H9 (cell line): ENCODE results near the gene ERP44. TPM values are rescaled to one million over a fixed set of nuclear protein-coding genes. Genes with fewer than 3 reads are reported as not detected.

Experiments
- DNase-seq: peaks from one replicate; pipeline ENCODE4 v3.0.0-alpha.2; 2017
- H2AFZ ChIP-seq: one replicate; pipeline ENCODE4 v1.6.1; 2013; ENCODE audit warnings: mild to moderate bottlenecking, low read length, control low read depth, moderate library complexity
- H2AK5ac ChIP-seq: 2 replicates; pipeline ENCODE4 v1.6.1; 2013; ENCODE audit warnings: low read length, control low read depth, mixed read lengths; ENCODE audit not compliant: insufficient read length
- H2BK120ac ChIP-seq: one replicate; pipeline ENCODE4 v1.6.1; 2013; ENCODE audit warnings: low read depth, mild to moderate bottlenecking, low read length, control low read depth, inconsistent platforms; ENCODE audit not compliant: poor library complexity, severe bottlenecking
- H2BK12ac ChIP-seq: 2 replicates; pipeline ENCODE4 v1.6.1; 2013; ENCODE audit warnings: low read length, control low read depth, mixed read lengths, low read depth; ENCODE audit not compliant: insufficient read length
- H2BK15ac ChIP-seq: 2 replicates; pipeline ENCODE4 v1.6.1; 2013; ENCODE audit warnings: low read depth, low read length, control low read depth
- H2BK20ac ChIP-seq: one replicate; pipeline ENCODE4 v1.6.1; 2013; ENCODE audit warnings: low read depth, mild to moderate bottlenecking, low read length, control low read depth, inconsistent platforms; ENCODE audit not compliant: poor library complexity, severe bottlenecking
- H2BK5ac ChIP-seq: 2 replicates; pipeline ENCODE4 v1.6.1; 2013; ENCODE audit warnings: low read length, control low read depth, mixed read lengths; ENCODE audit not compliant: insufficient read length
- H3K14ac ChIP-seq: 2 replicates; pipeline ENCODE4 v1.6.1; 2013; ENCODE audit warnings: low read length, control low read depth; ENCODE audit not compliant: insufficient read depth
- H3K18ac ChIP-seq: 2 replicates; pipeline ENCODE4 v1.6.1; 2013; ENCODE audit warnings: low read depth, mild to moderate bottlenecking, mixed read lengths, low read length, control low read depth; ENCODE audit not compliant: insufficient read length
- H3K23ac ChIP-seq: 2 replicates; pipeline ENCODE4 v1.6.1; 2013; ENCODE audit warnings: low read length, control low read depth, mixed read lengths, low read depth; ENCODE audit not compliant: insufficient read length
- H3K23me2 ChIP-seq: 2 replicates; pipeline ENCODE4 v1.6.1; 2013; ENCODE audit warnings: low read depth, mild to moderate bottlenecking, mixed read lengths, low read length, control low read depth; ENCODE audit not compliant: insufficient read length, poor library complexity, severe bottlenecking
- H3K27ac ChIP-seq: 2 replicates; pipeline ENCODE4 v1.5.1; 2013; ENCODE audit warnings: low read length, control low read depth, mixed read lengths, low read depth; ENCODE audit not compliant: insufficient read length
- H3K27me3 ChIP-seq: 2 replicates; pipeline ENCODE4 v1.6.1; 2013; ENCODE audit warnings: low read length, control low read depth, inconsistent platforms; ENCODE audit not compliant: insufficient read depth
- H3K4ac ChIP-seq: 2 replicates; pipeline ENCODE4 v1.6.1; 2013; ENCODE audit warnings: low read depth, mild to moderate bottlenecking, control low read depth, inconsistent platforms, low read length, moderate library complexity
- H3K4me1 ChIP-seq: 2 replicates; pipeline ENCODE4 v1.6.1; 2013; ENCODE audit warnings: low read length, control low read depth, inconsistent platforms; ENCODE audit not compliant: insufficient read depth
- H3K4me2 ChIP-seq: 2 replicates; pipeline ENCODE4 v1.6.1; 2013; ENCODE audit warnings: low read length, control low read depth, mixed read lengths; ENCODE audit not compliant: insufficient read length, insufficient read depth
- H3K56ac ChIP-seq: 2 replicates; pipeline ENCODE4 v1.6.1; 2013; ENCODE audit warnings: low read depth, mild to moderate bottlenecking, mixed read lengths, low read length, control low read depth; ENCODE audit not compliant: insufficient read length
- H3K79me1 ChIP-seq: 2 replicates; pipeline ENCODE4 v1.6.1; 2013; ENCODE audit warnings: low read depth, mild to moderate bottlenecking, moderate library complexity, low read length, control low read depth, inconsistent platforms; ENCODE audit not compliant: insufficient read depth, poor library complexity, severe bottlenecking
- H3K79me2 ChIP-seq: 2 replicates; pipeline ENCODE4 v1.6.1; 2013; ENCODE audit warnings: low read length, control low read depth, inconsistent platforms; ENCODE audit not compliant: insufficient read depth
- H3K9ac ChIP-seq: 2 replicates; pipeline ENCODE4 v1.6.1; 2013; ENCODE audit warnings: low read length, control low read depth, mixed read lengths; ENCODE audit not compliant: insufficient read length; ENCODE audit errors: extremely low read depth
- H3K9me3 ChIP-seq: one replicate; pipeline ENCODE4 v1.6.1; 2013; ENCODE audit warnings: low read depth, low read length, inconsistent platforms; ENCODE audit not compliant: control insufficient read depth
- H3T11ph ChIP-seq: one replicate; pipeline ENCODE4 v1.6.1; 2013; ENCODE audit warnings: mild to moderate bottlenecking, low read length, control low read depth, inconsistent platforms
- H4K20me1 ChIP-seq: one replicate; pipeline ENCODE4 v1.6.1; 2013; ENCODE audit not compliant: control insufficient read depth, insufficient read length, insufficient read depth
- H4K5ac ChIP-seq: 2 replicates; pipeline ENCODE4 v1.6.1; 2013; ENCODE audit warnings: low read depth, mild to moderate bottlenecking, mixed read lengths, low read length, control low read depth; ENCODE audit not compliant: insufficient read length
- H4K8ac ChIP-seq: replicated peaks from 2 replicates; pipeline ENCODE4 v1.6.1; 2013; ENCODE audit warnings: low read length, control low read depth, mixed read lengths, low read depth; ENCODE audit not compliant: insufficient read length
- H4K91ac ChIP-seq: 2 replicates; pipeline ENCODE4 v1.6.1; 2013; ENCODE audit warnings: low read depth, mild to moderate bottlenecking, moderate library complexity, mixed read lengths, low read length, control low read depth; ENCODE audit not compliant: insufficient read length
- H3K27ac Mint-ChIP-seq, 3 experiments: 2 replicates in 2 of 3; 3 replicates in 1 of 3; pipeline ENCODE4 v1.8.0; 2020 to 2021; ENCODE audit warnings: mixed read lengths in 3 of 3, mild to moderate bottlenecking in 1 of 3, moderate library complexity in 1 of 3
- H3K27me3 Mint-ChIP-seq: 2 replicates; pipeline ENCODE4 v1.8.0; 2021; ENCODE audit warnings: low read depth, mild to moderate bottlenecking, moderate library complexity, mixed read lengths
- H3K36me3 Mint-ChIP-seq, 3 experiments: 2 replicates in 2 of 3; 3 replicates in 1 of 3; pipeline ENCODE4 v1.8.0; 2020 to 2021; ENCODE audit warnings: low read depth in 3 of 3, mixed read lengths in 3 of 3; ENCODE audit not compliant: insufficient read depth in 1 of 3
- H3K4me1 Mint-ChIP-seq, 2 experiments: 2 replicates each; pipeline ENCODE4 v1.8.0; 2020; ENCODE audit warnings: mixed read lengths in 2 of 2
- H3K4me3 Mint-ChIP-seq, 2 experiments: 2 replicates in 1 of 2; 3 replicates in 1 of 2; pipeline ENCODE4 v1.8.0; 2020 to 2021; ENCODE audit warnings: mild to moderate bottlenecking in 2 of 2, mixed read lengths in 2 of 2, moderate library complexity in 1 of 2
- H3K9me3 Mint-ChIP-seq, 2 experiments: 2 replicates in 1 of 2; 3 replicates in 1 of 2; pipeline ENCODE4 v1.8.0; 2020; ENCODE audit warnings: mild to moderate bottlenecking in 2 of 2, mixed read lengths in 2 of 2, moderate library complexity in 1 of 2
- CTCF ChIP-seq: fragments of 200-600 bp; sonication (generic); conservative IDR thresholded peaks from 3 replicates; pipeline ENCODE4 v1.8.0; 2021; ENCODE audit warnings: antibody characterized with exemption, mild to moderate bottlenecking
- WGBS: extraction: QIAGEN DNeasy Blood & Tissue Kit; methylation state at CpG from one replicate; pipeline ENCODE4 v1.1.7; 2013; ENCODE audit warnings: missing lambda C conversion rate, low lambda C conversion rate, mixed read lengths; ENCODE audit not compliant: insufficient read length; ENCODE audit errors: extremely low coverage; 5-methylcytosine and 5-hydroxymethylcytosine counted together
- total RNA-seq: library from RNA; stranded (reverse); gene quantifications from 2 replicates; pipeline ENCODE4 v1.2.1, GENCODE V29; 2021

ERP44 gene
- total RNA-seq, 1 experiment from 2014 or later: 15.4 TPM

GRCh38 chr9:100090880-100091279 is 7.9 kb downstream of the ERP44 start:
- no peak overlapping the region for H2BK5ac ChIP-seq
- H3K4me1 ChIP-seq: no peaks in the 10 kb centered on the region; the same call in 1 of the 2 replicates
- H4K20me1 ChIP-seq: no peaks in the 10 kb centered on the region
- no peak overlapping the region for H2BK120ac ChIP-seq
- H3K4me1 Mint-ChIP-seq: peaks cover 3 to 11% of the 10 kb centered on the region in 2 experiments
- no peaks in the 10 kb centered on the region for H3K27me3 Mint-ChIP-seq
- H2AFZ ChIP-seq: no peak overlapping the region
- H4K91ac ChIP-seq: no peak overlapping the region
- no peaks in the 10 kb centered on the region for H3K23me2 ChIP-seq
- no peaks in the 10 kb centered on the region for H3K36me3 Mint-ChIP-seq
- no CpG with 5 or more reads among the region's 1 CpG for WGBS
- H3T11ph ChIP-seq: no peak overlapping the region
- no peak overlapping the region for H3K4me3 Mint-ChIP-seq
- no peak for DNase-seq
- H3K9ac ChIP-seq: no peak overlapping the region
- no peak for TF ChIP-seq CTCF
- H3K56ac ChIP-seq: no peak overlapping the region
- no peak overlapping the region for H3K27ac Mint-ChIP-seq
- H3K14ac ChIP-seq: no peak overlapping the region
- H2BK20ac ChIP-seq: no peak overlapping the region
- no peak overlapping the region for H2AK5ac ChIP-seq
- H2BK12ac ChIP-seq: no peak overlapping the region
- no peak overlapping the region for H3K18ac ChIP-seq
- no peak overlapping the region for H2BK15ac ChIP-seq
- no peak overlapping the region for H3K23ac ChIP-seq
- no peak overlapping the region for H4K8ac ChIP-seq
- H3K4ac ChIP-seq: no peak overlapping the region
- H3K79me1 ChIP-seq: no peaks in the 10 kb centered on the region
- H3K4me2 ChIP-seq: no peak overlapping the region
- no peaks in the 10 kb centered on the region; the same call in 1 of the 2 replicates for H3K79me2 ChIP-seq
- no peaks in the 10 kb centered on the region for H3K9me3 Mint-ChIP-seq
- no peaks in the 10 kb centered on the region for H3K9me3 ChIP-seq
- H3K27ac ChIP-seq: no peak overlapping the region
- H3K27me3 ChIP-seq: no peaks in the 10 kb centered on the region
- H4K5ac ChIP-seq: no peak overlapping the region
